Central memory CD8-positive, alpha-beta T cell (primary cell): ENCODE results near the gene RPL3.
"Not testable (repeated sequence)": the region's sequence is repeated elsewhere in the genome, so short reads cannot be mapped to it uniquely, and the experiment has no call there.

Experiments used
- ATAC-seq: fragments of 150-1000 bp; cut with Tn5 transposase; replicated peaks from 2 replicates; pipeline ENCODE4 v1.10.0; 2022; ENCODE audit warnings: mild to moderate bottlenecking, moderate FRiP score, moderate number of reproducible peaks; ENCODE audit not compliant: poor library complexity, severe bottlenecking; ENCODE audit errors: extremely low read depth
- DNase-seq, 2 donors: peaks; one replicate each; pipeline ENCODE4 v3.0.0; 2021; ENCODE audit warnings: low spot score in 2 of 2
- H3K27ac Mint-ChIP-seq: one replicate; pipeline ENCODE4 v1.8.0; 2022; ENCODE audit warnings: low read depth, mild to moderate bottlenecking, moderate library complexity, mixed read lengths
- H3K27me3 Mint-ChIP-seq: one replicate; pipeline ENCODE4 v1.8.0; 2022; ENCODE audit warnings: mixed read lengths
- H3K36me3 Mint-ChIP-seq: one replicate; pipeline ENCODE4 v1.8.0; 2022; ENCODE audit warnings: mild to moderate bottlenecking, moderate library complexity, mixed read lengths; ENCODE audit not compliant: insufficient read depth
- H3K4me1 Mint-ChIP-seq: one replicate; pipeline ENCODE4 v1.8.0; 2022; ENCODE audit warnings: mixed read lengths
- H3K4me3 Mint-ChIP-seq: one replicate; pipeline ENCODE4 v1.8.0; 2022; ENCODE audit warnings: mild to moderate bottlenecking, moderate library complexity, mixed read lengths
- H3K9me3 Mint-ChIP-seq: one replicate; pipeline ENCODE4 v1.8.0; 2022; ENCODE audit warnings: mixed read lengths

Gene RPL3

GRCh38 chr22:39320616-39321029 is 1.2 kb upstream of the RPL3 start:
- Mint-ChIP-seq H3K27ac (peak overlapping the region; percentile 96), H3K4me1 (peaks cover 48% of the 10 kb centered on the region), H3K4me3 (peak overlapping the region; percentile 98), H3K36me3 (peaks cover 43% of the 10 kb centered on the region)
- not testable (repeated sequence) for H3K9me3 Mint-ChIP-seq, ATAC-seq, H3K27me3 Mint-ChIP-seq, DNase-seq

DNA sequence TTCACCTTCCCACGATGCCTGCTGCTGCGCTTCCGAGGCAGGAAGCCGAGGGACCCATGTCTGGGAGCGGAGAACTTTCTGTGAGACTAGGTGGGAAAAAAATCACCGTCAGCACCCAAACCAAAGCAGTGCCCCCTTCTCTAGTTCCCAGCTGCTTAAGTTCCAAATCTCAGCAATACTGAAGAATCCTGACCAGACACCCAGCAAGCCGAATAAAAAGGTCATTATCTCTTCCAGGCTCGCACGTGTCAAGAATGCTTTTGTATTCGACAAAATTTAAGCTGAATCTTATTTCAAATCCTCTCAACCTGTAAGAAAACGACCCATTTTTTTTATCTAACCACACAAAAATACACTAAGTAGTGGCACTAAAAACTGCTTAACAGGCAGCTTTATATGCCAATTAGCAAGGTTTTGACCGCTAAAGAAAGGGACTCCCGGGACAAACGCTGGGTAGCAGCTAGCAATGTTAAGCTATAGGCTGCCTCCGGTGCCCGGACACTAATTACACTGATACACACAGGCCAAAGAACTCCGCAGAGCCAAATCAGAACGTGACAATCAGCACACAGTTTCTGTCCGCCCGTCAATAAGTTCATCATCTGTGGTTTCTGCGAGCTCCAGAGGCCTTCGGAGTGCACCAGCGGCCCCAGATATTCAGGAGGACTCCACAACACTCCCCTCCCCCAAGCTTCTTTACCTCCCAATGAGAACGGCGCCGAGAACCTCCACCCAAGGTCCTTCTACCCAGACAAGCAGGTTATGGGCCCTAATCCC is 728 bp downstream of the RPL3 start:
- H3K27me3 Mint-ChIP-seq = no peaks in the 10 kb centered on the region
- peak overlapping the region; percentile 96 for H3K27ac Mint-ChIP-seq
- peaks cover 61% of the 10 kb centered on the region for H3K36me3 Mint-ChIP-seq
- DNase-seq = peak in 1 of 2 donors; percentile 41
- H3K9me3 Mint-ChIP-seq = no peaks in the 10 kb centered on the region
- peak; percentile 22 for ATAC-seq
- peak overlapping the region; percentile 98 for H3K4me3 Mint-ChIP-seq
- peaks cover 60% of the 10 kb centered on the region for H3K4me1 Mint-ChIP-seq

DNA sequence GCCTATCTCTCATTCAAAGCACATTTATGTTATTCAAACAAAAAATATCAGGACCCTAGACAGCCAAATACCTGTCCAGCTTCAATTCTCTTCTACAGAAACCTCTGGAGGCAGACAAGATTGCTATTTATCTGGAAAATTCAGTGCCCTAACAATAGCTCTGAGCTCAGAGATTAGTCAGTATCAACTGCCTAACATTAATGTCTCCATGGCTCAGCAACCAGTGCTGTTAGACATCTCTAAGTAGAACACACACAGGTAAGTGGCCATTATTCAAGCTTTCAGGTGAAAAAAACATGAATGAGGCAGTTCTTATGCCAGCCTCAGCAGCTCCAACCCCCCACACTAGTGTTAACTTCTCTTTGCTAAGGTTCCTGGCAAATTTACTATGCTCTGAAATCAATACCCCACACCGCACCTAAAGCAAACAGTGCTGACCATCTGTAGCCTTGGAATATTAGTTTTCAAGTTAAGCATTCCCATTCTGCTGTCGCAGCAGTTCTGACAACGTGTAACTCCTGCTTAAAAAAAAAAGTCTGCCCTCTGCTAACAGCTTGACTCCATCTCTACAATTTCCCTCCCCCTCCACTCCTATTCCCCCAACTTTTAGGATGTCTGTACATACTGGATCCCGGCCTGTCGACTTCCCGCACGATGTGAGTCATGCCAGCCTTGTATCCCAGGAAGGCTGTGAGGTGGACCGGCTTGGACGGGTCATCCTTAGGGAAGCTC is 1.5 kb downstream of the RPL3 start:
- ATAC-seq (no peak), DNase-seq (no peak)
- peaks cover 69% of the 10 kb centered on the region for H3K36me3 Mint-ChIP-seq
- no peaks in the 10 kb centered on the region for H3K27me3 Mint-ChIP-seq
- peaks cover 67% of the 10 kb centered on the region for H3K4me1 Mint-ChIP-seq
- no peaks in the 10 kb centered on the region for H3K9me3 Mint-ChIP-seq
- peak overlapping the region; percentile 96 for H3K27ac Mint-ChIP-seq
- peak overlapping the region; percentile 98 for H3K4me3 Mint-ChIP-seq

DNA sequence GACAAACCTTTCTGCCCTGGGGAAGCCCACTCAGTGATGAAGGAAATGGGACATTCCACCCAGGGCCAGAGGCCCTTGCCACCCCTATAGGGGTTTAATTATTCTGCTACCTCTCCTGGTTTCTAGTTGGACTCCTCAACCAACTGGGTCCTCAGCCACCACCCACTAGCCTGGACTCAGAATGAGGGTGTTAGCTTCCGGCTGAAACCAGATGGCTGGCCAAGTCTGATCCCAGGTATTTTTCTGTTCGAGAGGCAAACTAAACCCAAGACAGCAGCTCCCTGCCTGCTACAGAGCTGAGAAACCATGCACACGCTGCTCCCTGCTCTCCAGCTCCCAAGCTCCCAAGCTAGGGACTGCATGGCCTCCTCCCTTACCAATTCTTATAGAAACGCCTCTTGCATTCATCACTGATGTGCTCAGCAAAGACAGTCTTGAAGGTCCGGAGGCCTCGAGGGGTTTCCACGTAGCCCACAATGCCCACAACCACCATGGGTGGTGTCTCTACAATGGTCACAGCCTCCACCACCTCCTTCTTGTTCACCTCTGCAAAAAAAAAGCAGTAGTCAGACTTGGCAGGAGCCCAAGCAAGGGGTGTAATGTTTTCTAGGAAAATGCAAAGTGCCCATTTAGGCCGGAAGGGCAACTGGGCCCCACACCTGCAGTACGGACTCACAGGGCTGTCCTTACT is 2.2 kb downstream of the RPL3 start:
- no peak for DNase-seq
- no peak for ATAC-seq
- Mint-ChIP-seq H3K4me3 (peak overlapping the region; percentile 98), H3K27me3 (no peaks in the 10 kb centered on the region), H3K9me3 (no peaks in the 10 kb centered on the region), H3K4me1 (peaks cover 67% of the 10 kb centered on the region), H3K27ac (peak overlapping the region; percentile 96), H3K36me3 (peaks cover 74% of the 10 kb centered on the region)

DNA sequence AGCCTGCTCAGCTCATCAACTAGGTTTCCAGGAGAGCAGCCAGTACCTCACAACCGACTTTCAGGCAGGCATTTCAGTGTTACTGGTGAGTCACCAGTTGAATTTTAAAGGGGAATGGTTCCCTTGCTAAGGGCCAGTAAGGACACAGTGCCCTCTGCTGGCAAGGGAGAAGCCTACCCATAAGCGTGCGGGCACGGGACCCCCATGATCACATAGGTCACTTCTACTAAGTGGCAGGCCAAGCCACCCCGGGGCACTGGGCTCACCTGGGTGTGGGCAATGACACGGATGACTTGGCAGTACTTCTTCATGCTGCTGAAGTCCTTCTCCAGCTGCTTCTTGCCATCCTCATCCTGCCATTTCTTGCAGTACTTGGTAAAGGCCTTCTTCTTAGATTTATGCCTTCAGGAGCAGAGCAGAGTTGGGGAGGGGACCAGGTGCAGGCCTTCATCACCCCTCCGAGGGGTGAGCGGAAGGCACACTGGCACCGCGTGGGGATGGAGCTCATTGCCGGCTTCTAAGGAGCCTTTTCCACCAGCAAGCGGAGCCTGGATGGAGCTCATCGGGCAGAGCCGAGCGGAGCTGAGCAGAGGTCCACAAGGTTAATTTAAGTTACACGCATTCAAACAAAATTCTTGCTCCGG is 2.9 kb downstream of the RPL3 start:
- DNase-seq (peak; percentile 67 to 72), ATAC-seq (peak; percentile 34)
- Mint-ChIP-seq H3K27me3 (no peaks in the 10 kb centered on the region), H3K4me3 (peak overlapping the region; percentile 98), H3K27ac (peak overlapping the region; percentile 96), H3K36me3 (peaks cover 77% of the 10 kb centered on the region), H3K4me1 (peaks cover 70% of the 10 kb centered on the region), H3K9me3 (no peaks in the 10 kb centered on the region)

GRCh38 chr22:39315389-39315788 is 4.0 kb downstream of the RPL3 start:
- H3K27ac Mint-ChIP-seq = peak overlapping the region; percentile 64

DNA sequence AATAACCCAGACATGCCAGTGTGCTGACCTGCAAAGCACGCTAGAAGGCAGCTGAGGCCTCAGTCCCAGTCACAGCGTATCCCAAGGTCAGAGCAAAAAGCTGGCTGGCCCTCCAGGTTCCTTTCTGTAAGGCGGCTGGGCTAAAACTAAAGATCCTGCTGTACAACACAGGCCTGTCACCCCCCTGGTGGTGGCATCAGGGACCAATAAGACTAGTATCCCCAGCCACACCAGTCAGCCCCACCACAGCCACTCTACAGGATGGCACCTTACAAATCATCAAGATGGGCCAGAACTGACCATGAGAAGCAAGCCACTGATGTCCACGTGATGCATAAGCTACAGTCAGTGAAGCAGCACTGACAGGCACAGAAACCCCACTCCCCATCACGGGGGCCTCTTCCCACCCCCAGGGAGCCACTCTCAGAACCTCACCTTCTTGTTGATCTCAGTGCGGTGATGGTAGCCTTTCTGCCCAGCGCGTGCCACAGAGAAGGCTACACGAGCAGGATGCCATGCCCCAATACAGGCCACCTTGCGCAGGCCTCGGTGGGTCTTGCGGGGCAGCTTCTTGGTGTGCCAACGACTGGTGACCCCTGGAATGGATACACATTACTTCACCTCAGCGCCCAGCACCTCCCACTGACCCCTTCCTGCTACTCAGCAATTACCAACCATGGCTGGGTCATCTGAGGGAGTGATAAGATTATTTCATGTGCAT is 5.0 kb downstream of the RPL3 start:
- peaks cover 60% of the 10 kb centered on the region for H3K4me1 Mint-ChIP-seq
- no peaks in the 10 kb centered on the region for H3K27me3 Mint-ChIP-seq
- H3K27ac Mint-ChIP-seq = peak overlapping the region; percentile 64
- H3K36me3 Mint-ChIP-seq = peaks cover 73% of the 10 kb centered on the region
- no peak for DNase-seq
- H3K9me3 Mint-ChIP-seq = no peaks in the 10 kb centered on the region
- no peak overlapping the region for H3K4me3 Mint-ChIP-seq
- no peak for ATAC-seq

More at GRCh38 chr22:39315389-39315788, 4.0 kb downstream of the RPL3 start:
- ATAC-seq = no peak
- peaks cover 79% of the 10 kb centered on the region for H3K36me3 Mint-ChIP-seq
- no peaks in the 10 kb centered on the region for H3K9me3 Mint-ChIP-seq
- no peak for DNase-seq
- H3K4me3 Mint-ChIP-seq = peak overlapping the region; percentile 6
- no peaks in the 10 kb centered on the region for H3K27me3 Mint-ChIP-seq
- peaks cover 68% of the 10 kb centered on the region for H3K4me1 Mint-ChIP-seq

DNA sequence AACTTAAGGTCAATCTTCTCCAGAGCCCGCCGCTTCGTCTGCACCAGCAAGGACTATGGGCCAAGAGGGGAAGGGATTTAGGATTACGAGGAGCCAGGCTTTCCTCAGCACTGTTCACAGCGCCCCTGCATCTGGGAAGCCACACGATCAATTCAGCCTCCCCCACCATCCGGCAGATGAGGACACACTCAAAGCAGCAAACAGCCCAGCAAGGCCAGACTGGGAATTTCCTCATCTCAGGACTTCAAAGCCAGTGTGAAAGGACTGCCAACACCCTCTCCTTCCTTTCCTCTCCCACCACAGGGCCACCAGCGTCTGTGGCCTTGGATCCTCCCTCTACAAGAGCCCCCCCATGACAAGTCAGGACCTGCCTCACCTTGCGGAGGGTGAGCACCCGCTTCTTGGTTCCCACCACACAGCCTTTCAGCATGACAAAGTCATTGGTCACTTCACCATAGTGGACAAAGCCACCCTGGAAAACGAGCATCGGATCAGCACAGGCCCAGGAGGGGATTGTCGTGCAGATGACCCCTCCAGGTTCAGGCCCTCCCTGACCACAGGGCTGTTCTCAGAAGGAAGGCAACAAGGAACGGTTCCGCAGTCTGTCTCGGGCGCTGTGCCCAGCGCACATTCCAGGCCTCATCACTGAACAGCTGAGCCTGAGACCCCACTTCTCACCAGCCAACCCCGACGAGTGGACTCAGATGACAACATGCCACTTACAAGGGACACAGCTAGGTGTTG is 6.0 kb downstream of the RPL3 start:
- Mint-ChIP-seq H3K27me3 (no peaks in the 10 kb centered on the region), H3K36me3 (peaks cover 63% of the 10 kb centered on the region), H3K27ac (peak overlapping the region; percentile 10), H3K4me1 (peaks cover 57% of the 10 kb centered on the region), H3K4me3 (peak overlapping the region; percentile 20), H3K9me3 (no peaks in the 10 kb centered on the region)
- no peak for ATAC-seq
- DNase-seq = no peak

DNA sequence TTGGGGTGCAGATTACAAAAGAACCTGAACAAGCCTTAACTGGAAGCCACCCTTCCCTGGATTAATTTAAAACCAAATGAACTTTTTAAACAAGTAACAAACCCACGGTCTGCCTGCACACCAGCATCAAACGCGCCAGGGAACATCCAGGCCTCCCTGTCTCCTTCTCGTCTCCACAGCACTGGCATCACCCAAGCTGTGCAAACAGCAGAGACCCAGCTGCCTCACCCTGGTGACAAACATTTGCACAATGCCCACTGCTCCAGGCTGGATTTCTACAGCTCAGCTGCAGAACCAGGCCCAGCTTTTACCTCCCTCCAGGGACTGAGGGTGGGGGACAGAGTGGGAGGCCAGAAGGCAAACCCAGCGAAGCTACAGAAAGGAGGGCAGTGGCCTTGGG is 7.0 kb downstream of the RPL3 start:
- Mint-ChIP-seq H3K4me3 (no peak overlapping the region), H3K4me1 (peaks cover 47% of the 10 kb centered on the region), H3K27me3 (no peaks in the 10 kb centered on the region), H3K9me3 (no peaks in the 10 kb centered on the region), H3K36me3 (peaks cover 54% of the 10 kb centered on the region), H3K27ac (no peak overlapping the region)
- no peak for ATAC-seq
- DNase-seq = no peak

DNA sequence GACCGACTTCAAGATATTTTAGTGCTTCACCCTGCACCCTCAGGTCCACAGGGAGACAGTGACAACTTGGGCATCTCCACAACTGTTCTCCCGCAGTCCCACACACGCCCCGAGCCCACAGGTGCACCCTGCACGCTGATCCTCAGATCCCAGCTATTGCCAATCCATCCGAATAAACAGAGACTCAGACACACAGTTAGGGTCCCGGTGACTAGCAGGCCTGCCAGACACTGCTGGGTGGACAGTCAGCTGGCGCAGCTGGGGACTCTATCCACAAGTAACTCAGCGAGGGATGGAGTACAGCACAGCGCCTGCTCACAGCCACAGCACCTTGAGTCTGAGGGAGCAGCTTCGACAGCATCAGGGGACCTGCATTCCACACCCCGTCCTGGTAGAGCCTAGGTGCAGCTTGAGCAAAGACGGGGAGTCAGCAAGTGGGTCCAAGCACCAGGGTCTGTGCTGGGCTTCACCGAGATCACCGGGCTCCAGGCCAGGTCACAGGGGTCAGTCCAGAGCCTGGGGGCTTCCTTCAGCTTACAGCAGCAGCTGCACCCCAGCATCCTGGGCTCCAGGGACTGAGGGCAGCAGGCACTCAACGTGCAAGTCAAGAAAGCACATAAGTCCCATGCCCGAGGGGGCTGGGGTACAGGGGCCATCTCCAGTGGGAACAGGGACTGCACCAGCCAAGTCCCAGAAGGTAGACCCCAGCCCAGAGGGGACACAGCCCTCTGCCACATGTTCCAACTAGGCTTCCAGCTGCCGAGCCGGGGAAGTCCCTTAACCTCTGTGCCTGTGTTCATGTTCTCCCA is 7.6 kb downstream of the RPL3 start:
- H3K4me1 Mint-ChIP-seq = peaks cover 42% of the 10 kb centered on the region
- H3K9me3 Mint-ChIP-seq = no peaks in the 10 kb centered on the region
- peaks cover 48% of the 10 kb centered on the region for H3K36me3 Mint-ChIP-seq
- H3K27ac Mint-ChIP-seq = peak overlapping the region; percentile 74
- DNase-seq (no peak), ATAC-seq (no peak)
- no peaks in the 10 kb centered on the region for H3K27me3 Mint-ChIP-seq
- no peak overlapping the region for H3K4me3 Mint-ChIP-seq
